Measurements from ENCODE around the gene EYS.
"Not testable (repeated sequence)": the region's sequence is repeated elsewhere in the genome, so short reads cannot be mapped to it uniquely, and the experiment has no call there.

The EYS gene

GRCh38 chr6:64476935-64477334 lies 1230.1 kb downstream of the EYS start:
- H3K79me2 ChIP-seq (ENCODE audit: insufficient read depth, low read depth): no peaks in the 10 kb centered on the region
- H4K20me1 ChIP-seq (ENCODE audit: insufficient read depth): no peaks in the 10 kb centered on the region
- TF ChIP-seq, protein P1, sequence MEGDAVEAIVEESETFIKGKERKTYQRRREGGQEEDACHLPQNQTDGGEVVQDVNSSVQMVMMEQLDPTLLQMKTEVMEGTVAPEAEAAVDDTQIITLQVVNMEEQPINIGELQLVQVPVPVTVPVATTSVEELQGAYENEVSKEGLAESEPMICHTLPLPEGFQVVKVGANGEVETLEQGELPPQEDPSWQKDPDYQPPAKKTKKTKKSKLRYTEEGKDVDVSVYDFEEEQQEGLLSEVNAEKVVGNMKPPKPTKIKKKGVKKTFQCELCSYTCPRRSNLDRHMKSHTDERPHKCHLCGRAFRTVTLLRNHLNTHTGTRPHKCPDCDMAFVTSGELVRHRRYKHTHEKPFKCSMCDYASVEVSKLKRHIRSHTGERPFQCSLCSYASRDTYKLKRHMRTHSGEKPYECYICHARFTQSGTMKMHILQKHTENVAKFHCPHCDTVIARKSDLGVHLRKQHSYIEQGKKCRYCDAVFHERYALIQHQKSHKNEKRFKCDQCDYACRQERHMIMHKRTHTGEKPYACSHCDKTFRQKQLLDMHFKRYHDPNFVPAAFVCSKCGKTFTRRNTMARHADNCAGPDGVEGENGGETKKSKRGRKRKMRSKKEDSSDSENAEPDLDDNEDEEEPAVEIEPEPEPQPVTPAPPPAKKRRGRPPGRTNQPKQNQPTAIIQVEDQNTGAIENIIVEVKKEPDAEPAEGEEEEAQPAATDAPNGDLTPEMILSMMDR (conservative IDR thresholded peaks at IDR 0.05; ENCODE audit: low read depth, low read length): no peak
- H3K4me1 ChIP-seq (ENCODE audit: low read depth, poor library complexity, severe bottlenecking): no peaks in the 10 kb centered on the region
- no peak overlapping the region for H3K4me2 ChIP-seq
- no peak overlapping the region for H3K9ac ChIP-seq
- no peak overlapping the region for H3K4me3 ChIP-seq (IDR thresholded peaks at IDR 0.05; ENCODE audit: insufficient read depth, low read depth, low read length)
- H3K36me3 ChIP-seq (ENCODE audit: insufficient read depth): no peaks in the 10 kb centered on the region
- H3K27me3 ChIP-seq (ENCODE audit: insufficient read depth, low read depth): no peaks in the 10 kb centered on the region
- no peak overlapping the region for H2AFZ ChIP-seq (ENCODE audit: low read depth)
- no peak overlapping the region for H3K27ac ChIP-seq

DNA sequence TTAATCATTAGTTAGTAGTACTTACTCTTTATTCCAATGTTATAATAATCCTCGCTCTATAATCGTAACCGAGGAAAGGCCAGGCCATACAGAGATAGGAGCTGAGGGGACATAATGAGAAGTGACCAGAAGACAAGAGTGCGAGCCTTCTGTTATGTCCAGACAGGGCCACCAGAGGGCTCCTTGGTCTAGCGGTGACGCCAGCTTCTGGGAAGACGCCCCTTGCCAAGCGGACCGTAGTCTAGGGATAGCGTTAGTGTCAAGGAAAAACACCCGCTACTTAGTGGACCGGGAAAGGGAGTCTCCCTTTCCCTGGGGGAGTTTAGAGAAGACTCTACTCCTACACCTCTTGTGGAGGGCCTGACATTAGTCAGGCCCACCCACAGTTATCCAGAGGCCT lies 1237.6 kb downstream of the EYS start:
- not testable (repeated sequence) for H3K4me1 ChIP-seq (ENCODE audit: low read depth, poor library complexity, severe bottlenecking); H3K4me2 ChIP-seq; H3K27me3 ChIP-seq (ENCODE audit: insufficient read depth, low read depth); H3K36me3 ChIP-seq (ENCODE audit: insufficient read depth); H3K9ac ChIP-seq; H3K27ac ChIP-seq; H3K79me2 ChIP-seq (ENCODE audit: insufficient read depth, low read depth); H2AFZ ChIP-seq (ENCODE audit: low read depth); H4K20me1 ChIP-seq (ENCODE audit: insufficient read depth); H3K4me3 ChIP-seq (IDR thresholded peaks at IDR 0.05; ENCODE audit: insufficient read depth, low read depth, low read length)

DNA sequence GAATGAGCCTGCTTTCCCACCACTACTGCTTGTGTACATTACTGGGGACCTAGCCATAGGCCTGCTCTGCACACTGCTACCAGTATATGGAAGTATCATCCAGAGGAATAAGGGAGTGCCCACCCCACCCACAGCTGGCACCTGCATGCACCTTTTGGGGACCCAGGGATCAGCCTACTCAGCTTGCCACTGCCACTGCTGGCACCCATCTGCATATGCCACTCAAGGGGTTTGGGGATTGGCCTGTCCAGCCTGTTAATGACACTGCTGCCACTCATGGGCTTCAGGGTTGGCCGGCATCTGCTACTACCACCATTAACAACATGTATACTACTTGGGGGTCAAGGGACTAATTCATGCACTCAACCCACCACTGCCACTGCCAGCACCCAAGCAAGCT lies 1239.4 kb downstream of the EYS start:
- Histone ChIP-seq H3K27ac (no peak overlapping the region), H3K4me3 (IDR thresholded peaks at IDR 0.05; ENCODE audit: insufficient read depth, low read depth, low read length) (no peak overlapping the region), H3K79me2 (ENCODE audit: insufficient read depth, low read depth) (no peaks in the 10 kb centered on the region), H4K20me1 (ENCODE audit: insufficient read depth) (no peaks in the 10 kb centered on the region), H3K27me3 (ENCODE audit: insufficient read depth, low read depth) (no peaks in the 10 kb centered on the region), H2AFZ (ENCODE audit: low read depth) (no peak overlapping the region), H3K9ac (no peak overlapping the region), H3K4me1 (ENCODE audit: low read depth, poor library complexity, severe bottlenecking) (no peaks in the 10 kb centered on the region), H3K4me2 (no peak overlapping the region), H3K36me3 (ENCODE audit: insufficient read depth) (no peaks in the 10 kb centered on the region)
- TF ChIP-seq, protein P1 (conservative IDR thresholded peaks at IDR 0.05; ENCODE audit: low read depth, low read length): no peak

- no peaks in the 10 kb centered on the region for H4K20me1 ChIP-seq (ENCODE audit: insufficient read depth)
- H2AFZ ChIP-seq (ENCODE audit: low read depth): no peak overlapping the region
- no peaks in the 10 kb centered on the region for H3K4me1 ChIP-seq (ENCODE audit: low read depth, poor library complexity, severe bottlenecking)
- TF ChIP-seq, protein P1 (conservative IDR thresholded peaks at IDR 0.05; ENCODE audit: low read depth, low read length): no peak
- H3K27ac ChIP-seq: no peak overlapping the region
- no peaks in the 10 kb centered on the region for H3K27me3 ChIP-seq (ENCODE audit: insufficient read depth, low read depth)
- no peaks in the 10 kb centered on the region for H3K36me3 ChIP-seq (ENCODE audit: insufficient read depth)
- H3K4me2 ChIP-seq: no peak overlapping the region
- H3K4me3 ChIP-seq (IDR thresholded peaks at IDR 0.05; ENCODE audit: insufficient read depth, low read depth, low read length): no peak overlapping the region
- no peak overlapping the region for H3K9ac ChIP-seq
- no peaks in the 10 kb centered on the region for H3K79me2 ChIP-seq (ENCODE audit: insufficient read depth, low read depth)
Measured at GRCh38 chr6:64459411-64459944, 1247.5 kb downstream of the EYS start.

- H3K27ac ChIP-seq; H3K27me3 ChIP-seq (ENCODE audit: insufficient read depth, low read depth); H3K4me1 ChIP-seq (ENCODE audit: low read depth, poor library complexity, severe bottlenecking); H3K9ac ChIP-seq; H3K36me3 ChIP-seq (ENCODE audit: insufficient read depth); H4K20me1 ChIP-seq (ENCODE audit: insufficient read depth); H3K79me2 ChIP-seq (ENCODE audit: insufficient read depth, low read depth); H3K4me3 ChIP-seq (IDR thresholded peaks at IDR 0.05; ENCODE audit: insufficient read depth, low read depth, low read length); H3K4me2 ChIP-seq; H2AFZ ChIP-seq (ENCODE audit: low read depth): not testable (repeated sequence)
Measured at GRCh38 chr6:64448101-64448500, 1258.9 kb downstream of the EYS start.
